ENCODE measurements around the gene PPP6R2. TPM values are rescaled to one million over a fixed set of nuclear protein-coding genes. Genes with fewer than 3 reads are reported as not detected.

PPP6R2 gene
- total RNA-seq, 1 experiment from 2014 or later = 61.3 TPM

- intact Hi-C loops (cut with micrococcal nuclease) = no loop called here
- peaks cover 22 to 29% of the 10 kb centered on the region in 2 experiments; a peak in 3 of 4 replicates for H3K36me3 ChIP-seq (ENCODE audit: control insufficient read depth in 1 of 2, insufficient read depth in 2 of 2, low read length in 2 of 2)
- CTCF ChIA-PET = interaction anchor here (1.3 kb wide), 1 partner anchor 23 kb away, joined by 3 read pairs; no protein-coding TSS in a partner anchor
Observed at GRCh38 chr22:50461536-50461935, 118.4 kb downstream of the PPP6R2 start.

More at GRCh38 chr22:50461536-50461935, 118.4 kb downstream of the PPP6R2 start:
- ChIA-PET POLR2A (no interaction called here), RAD21 (ENCODE audit: low non-redundant PET in 1 of 2, low total read pairs in 2 of 2, uncharacterized antibody in 2 of 2, unreplicated experiment in 2 of 2) (no interaction called here)
- Histone ChIP-seq H3K4me2 (ENCODE audit: low read length) (no peak overlapping the region), H3K9ac (ENCODE audit: low read length) (no peak overlapping the region), H2AFZ (ENCODE audit: low read depth, low read length, poor library complexity, severe bottlenecking) (no peak overlapping the region), H3K27ac (ENCODE audit: low read depth, low read length) (no peak overlapping the region), H3K4me3 (replicated peaks in 1 of 2; ENCODE audit: low read depth in 1 of 2, low read length in 2 of 2) (no peak overlapping the region), H3K27me3 (ENCODE audit: insufficient read depth, low read length) (no peaks in the 10 kb centered on the region), H3K9me3 (ENCODE audit: control insufficient read depth in 1 of 2, insufficient read depth in 1 of 2, low read depth in 1 of 2, low read length in 2 of 2) (no peaks in the 10 kb centered on the region), H4K20me1 (ENCODE audit: insufficient read depth) (no peaks in the 10 kb centered on the region), H3K9me2 (ENCODE audit: insufficient read depth) (no peaks in the 10 kb centered on the region), H3K4me1 (ENCODE audit: control insufficient read depth in 1 of 2, insufficient read depth in 2 of 2, low read length in 2 of 2) (no peaks in the 10 kb centered on the region), H3K79me2 (ENCODE audit: insufficient read depth, low read length) (no peaks in the 10 kb centered on the region)
- TF ChIP-seq ZFX (IDR thresholded peaks at IDR 0.05) (no peak), YY1 (IDR thresholded peaks at IDR 0.05; ENCODE audit: extremely low read depth, insufficient replicate concordance, low read depth, low read length) (no peak), POLR2A (IDR thresholded peaks at IDR 0.05; ENCODE audit: borderline replicate concordance, extremely low read depth, insufficient read depth, insufficient read length) (no peak), ZNF274 (IDR thresholded peaks at IDR 0.05; ENCODE audit: low read depth, low read length) (no peak), TCF7L2 (IDR thresholded peaks at IDR 0.05; ENCODE audit: borderline replicate concordance, extremely low read depth, insufficient read depth, insufficient read length) (no peak), CTCF (IDR thresholded peaks at IDR 0.05 in 2 of 3, conservative IDR thresholded peaks at IDR 0.05 in 1 of 3; ENCODE audit: borderline replicate concordance in 1 of 3, insufficient read depth in 1 of 3, low read depth in 2 of 3, low read length in 2 of 3) (no peak), EZH2 (IDR thresholded peaks at IDR 0.05) (no peak), ELF1 (IDR thresholded peaks at IDR 0.05; ENCODE audit: borderline replicate concordance, low read depth) (no peak), ZBTB33 (IDR thresholded peaks at IDR 0.05; ENCODE audit: extremely low read depth, insufficient replicate concordance, low read length) (no peak), RAD21 (IDR thresholded peaks at IDR 0.05; ENCODE audit: low read depth) (no peak)
- DNase-seq (ENCODE audit: low read depth, low spot score) (no peak), ATAC-seq (no peak)
- no TSS peak for BruUV-seq (replicated peaks)
